HG02943 (cell line): Measurements from ENCODE around the gene SLC6A16.
"Not testable (repeated sequence)": the region's sequence is repeated elsewhere in the genome, so short reads cannot be mapped to it uniquely, and the experiment has no call there.

Experiments used
- ATAC-seq: cut with Tn5 transposase; IDR thresholded peaks from one replicate; pipeline ENCODE4 v1.9.1; 2021; ENCODE audit warnings: mild to moderate bottlenecking, low read depth, moderate library complexity; ENCODE audit not compliant: unreplicated experiment

Gene SLC6A16

DNA sequence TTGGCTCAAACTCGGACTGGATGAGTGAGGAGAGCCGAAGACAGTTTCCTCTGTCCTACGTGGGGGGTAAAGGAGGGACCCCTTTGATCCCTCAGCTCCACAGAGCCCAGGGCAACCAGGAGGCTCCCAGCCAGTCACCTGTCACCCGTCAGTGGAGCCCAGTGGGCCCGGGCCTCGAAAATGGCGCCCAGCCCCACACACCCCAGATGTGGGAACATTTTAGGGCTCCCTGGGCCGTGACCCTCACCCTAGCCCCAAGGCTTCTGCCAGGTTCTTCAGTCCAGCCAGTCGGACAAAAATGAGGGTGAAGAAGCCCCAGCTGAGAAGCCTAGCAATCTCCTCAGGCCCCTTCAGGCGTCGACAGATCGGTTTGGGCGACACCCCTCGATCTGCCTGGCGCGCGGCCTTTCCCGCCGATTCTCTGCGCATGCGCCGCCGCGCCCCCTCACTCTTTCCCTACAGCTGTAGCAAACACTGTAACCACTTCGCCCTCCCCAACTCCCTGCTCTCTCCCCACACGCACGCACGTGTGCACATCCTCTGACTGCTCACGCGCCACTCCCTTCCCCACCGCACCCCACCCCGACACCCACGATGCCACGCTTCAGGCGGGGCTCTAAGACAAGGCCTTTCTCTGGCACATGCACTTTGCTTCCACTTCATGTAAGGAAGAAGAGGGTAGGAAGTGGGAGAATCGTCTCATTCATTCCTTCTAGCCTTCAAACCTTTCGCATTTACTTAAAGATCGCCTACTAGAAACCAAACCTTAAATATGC lies at the start of gene SLC6A16:
Gene SLC6A16, minus strand, starts transcription at position 391 of the 776 bp plus-strand sequence. CDS start 13,844 bp downstream, outside the sequence.
- ATAC-seq: no peak

DNA sequence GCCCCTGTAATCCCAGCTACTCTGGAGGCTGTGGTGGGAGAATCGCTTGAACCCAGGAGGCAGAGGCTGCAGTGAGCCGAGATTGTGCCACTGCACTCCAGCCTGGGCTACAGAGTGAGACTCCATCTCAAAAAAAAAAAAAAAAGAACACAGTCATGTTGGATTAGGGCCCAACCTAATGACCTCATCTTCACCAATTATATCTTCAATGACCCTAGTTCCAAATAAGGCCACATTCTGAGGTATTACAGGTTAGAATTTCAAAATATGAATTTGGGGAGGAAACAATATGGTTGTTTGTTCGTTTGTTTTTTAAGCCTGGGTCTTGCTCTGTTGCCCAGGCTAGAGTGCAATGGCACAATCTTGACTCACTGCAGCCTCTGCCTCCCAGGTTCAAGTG lies 48.2 kb upstream of the SLC6A16 start:
- ATAC-seq: not testable (repeated sequence)

DNA sequence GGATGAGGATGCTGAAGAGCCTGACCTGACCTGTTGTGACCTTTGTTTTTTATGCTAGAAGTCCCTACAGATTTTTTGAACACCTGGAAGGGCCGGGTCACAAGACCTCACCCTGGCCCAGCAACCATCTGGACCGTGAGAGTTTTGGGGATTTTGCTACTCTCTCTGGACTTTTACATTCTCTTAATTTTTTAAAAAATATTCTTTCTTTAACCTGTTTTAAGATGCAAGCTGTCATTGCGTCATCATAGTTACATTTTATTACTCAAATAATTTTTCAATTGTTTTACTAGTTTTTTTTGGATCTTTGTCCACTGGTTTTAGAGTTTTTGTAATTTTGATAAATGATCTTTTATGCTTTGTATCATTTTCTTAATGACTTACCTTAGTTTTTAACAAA lies 46.2 kb upstream of the SLC6A16 start:
- ATAC-seq: no peak

DNA sequence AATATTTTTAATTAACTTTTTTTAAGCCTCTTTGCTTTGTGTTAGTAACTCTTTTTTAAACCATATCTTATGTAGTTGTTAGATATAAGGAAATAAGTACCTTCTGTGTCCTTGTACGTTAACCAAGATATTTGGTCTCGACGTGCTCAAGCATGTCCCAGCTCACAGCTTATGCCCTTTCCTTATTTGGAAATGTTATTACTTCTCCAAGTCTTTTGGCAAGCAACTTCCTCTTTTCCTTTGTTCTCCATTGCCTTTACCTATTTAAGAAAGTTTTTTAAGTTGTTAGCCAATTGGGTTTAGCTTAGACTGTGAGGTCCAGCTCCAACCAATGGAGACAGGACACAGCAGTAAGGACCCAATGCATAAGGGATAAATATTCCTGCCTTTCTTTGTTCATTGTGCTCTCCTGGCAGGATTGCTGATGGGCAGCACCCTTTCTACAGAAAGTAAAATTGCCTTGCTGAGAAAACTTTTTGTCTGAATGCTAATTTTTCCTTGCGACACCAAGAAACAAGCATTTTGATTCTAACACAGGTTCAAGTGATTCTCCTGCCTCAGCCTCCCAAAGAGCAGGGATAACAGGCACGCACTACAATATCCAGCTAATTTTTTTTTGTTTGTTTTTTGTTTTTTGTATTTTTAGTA lies 43.8 kb upstream of the SLC6A16 start:
- no peak for ATAC-seq

DNA sequence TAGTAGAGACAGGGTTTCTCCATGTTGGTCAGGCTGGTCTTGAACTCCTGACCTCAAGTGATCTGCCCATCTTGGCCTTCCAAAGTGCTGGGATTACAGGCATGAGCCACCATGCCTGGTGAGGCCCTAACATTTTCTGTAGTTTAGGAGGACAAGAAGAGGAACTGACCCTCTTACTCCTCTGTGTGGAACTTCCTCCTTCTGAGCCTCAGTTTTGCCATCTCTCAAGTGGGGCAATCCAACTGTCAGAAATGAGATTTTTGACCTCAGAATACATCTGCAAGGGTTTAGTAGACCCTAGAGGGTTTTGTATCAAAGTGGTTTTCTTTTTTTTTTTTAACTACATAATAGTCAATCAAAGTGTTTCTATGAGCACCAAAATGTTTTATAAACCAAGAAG lies 41.1 kb upstream of the SLC6A16 start:
- ATAC-seq: no peak

DNA sequence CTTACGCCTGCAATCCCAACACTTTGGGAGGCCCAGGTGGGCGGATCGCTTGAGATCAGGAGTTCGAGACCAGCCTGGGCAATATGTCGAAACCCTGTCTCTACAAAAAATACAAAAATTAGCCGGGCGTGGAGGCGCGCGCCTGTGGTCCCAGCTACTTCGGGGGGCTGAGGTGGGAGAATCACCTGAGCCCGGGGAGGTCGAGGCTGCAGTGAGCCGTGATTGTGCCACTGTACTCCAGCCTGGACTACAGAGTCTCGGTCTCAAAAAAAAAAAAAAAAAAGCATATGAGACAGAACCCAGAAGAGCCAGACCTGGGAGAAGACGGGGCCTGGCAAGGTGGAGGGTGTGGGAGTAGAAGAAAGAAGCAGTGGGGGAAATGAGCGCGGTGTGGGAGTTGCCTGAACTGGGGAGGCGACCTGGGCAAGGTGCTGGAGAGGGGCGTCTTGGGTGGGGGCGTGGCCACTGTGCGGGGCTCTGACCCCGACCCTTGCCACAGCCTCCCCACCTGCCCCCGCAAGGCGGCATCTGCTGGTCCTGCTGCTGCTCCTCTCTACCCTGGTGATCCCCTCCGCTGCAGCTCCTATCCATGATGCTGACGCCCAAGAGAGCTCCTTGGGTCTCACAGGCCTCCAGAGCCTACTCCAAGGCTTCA lies 39.2 kb upstream of the SLC6A16 start:
- no peak for ATAC-seq

DNA sequence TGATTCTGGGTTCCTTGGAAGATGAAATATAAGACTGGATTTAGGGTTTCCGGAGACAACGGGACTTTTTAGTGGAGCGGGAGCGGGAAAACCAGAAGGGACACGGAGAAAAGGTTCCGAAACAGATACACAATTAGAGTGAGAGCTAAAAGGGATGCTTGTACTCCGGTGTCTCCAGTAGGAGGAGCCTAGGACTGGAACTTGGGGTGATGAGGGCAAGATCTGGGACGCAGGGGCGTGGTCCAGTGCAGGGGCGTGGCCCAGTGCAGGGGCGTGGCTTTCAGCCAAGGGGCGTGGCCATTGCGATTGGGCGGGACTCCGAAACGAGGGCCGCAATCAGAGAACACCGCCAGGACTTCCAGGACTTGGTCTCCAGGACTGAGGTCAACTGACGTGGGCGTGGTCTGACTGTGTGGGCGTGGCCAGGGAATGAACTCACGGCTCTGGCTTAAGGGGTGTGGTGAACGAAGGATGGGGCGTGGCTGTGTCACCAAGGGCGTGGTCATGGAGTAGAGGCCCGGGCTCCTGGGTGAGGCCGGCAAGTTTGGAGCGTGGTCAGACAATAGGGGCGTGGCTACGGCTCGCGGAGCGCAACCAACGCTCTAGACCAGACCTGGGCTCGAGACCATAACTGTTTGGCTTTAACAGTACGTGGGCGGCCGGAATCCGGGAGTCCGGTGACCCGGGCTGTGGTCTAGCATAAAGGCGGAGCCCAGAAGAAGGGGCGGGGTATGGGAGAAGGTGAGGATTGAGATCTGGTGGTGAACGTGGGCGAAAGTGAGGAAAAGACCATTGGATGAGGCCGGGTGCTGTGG lies 38.5 kb upstream of the SLC6A16 start, which contains the start of gene DKKL1:
Gene DKKL1, plus strand, starts transcription at position 610 of the 815 bp plus-strand sequence. Its CDS starts 122 bp downstream, at position 732.
- no peak for ATAC-seq

DNA sequence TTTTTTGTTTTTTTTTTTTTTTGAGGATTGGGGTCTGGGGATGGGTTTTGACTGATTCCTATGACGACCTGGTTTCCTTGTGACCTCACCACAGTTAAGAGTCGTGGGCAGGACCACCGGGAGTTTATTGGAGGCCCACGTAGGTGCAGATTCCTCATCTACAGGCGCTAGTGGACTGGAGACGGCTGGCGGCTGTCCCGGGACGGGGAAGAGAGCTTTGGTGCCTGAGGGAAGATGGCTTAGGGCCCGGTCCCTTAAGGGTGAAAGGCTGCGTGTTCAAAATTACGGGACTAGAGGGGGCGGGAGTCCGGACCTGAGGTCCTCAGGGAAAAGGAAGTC lies 37.9 kb upstream of the SLC6A16 start:
- ATAC-seq: no peak

DNA sequence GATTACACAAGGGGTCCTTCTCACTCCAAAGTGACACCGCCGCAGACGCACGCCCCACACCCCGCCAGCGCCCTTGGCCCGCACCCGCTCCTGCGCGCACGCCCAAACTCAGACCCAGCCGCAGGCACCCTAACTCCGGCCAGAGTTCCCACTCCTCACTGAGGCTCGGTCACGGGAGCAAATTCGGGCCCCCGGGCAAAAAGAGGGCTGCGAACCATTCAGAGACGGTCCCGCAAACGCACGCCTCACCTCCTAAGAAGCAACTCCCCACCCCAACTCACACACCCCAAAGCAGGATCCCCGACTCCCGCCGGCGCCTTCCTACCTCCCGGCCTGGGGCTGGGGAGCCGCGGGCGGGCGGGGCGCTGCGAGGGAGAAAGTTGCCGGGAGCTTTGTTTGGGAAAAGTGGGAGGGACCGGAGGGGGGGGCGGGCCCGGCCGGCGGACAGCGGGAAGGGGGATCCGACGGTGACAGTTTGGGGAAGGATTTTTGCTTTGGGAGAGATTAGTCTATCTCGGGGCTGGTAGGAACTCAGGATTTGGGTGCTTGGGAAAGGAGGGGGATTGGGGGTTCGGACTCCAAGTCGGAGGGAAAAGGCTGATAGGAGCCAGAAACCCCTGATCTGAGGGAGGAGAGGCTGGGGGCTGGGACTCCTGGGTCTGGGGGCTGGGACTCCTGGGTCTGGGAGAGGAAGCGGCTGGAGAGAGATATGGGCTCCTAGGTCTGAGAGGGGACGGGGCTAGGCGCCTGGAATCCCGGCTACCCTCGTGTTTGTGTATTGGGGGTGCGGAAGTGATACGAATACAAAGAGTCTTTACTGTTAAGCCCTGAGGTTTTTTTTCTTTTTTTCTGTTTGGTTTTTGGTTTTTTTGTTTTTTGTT lies 37.3 kb upstream of the SLC6A16 start, which contains the start of gene TEAD2:
Gene TEAD2, minus strand, starts transcription at position 369 of the 881 bp plus-strand sequence. CDS start 2,341 bp downstream, outside the sequence.
- ATAC-seq: no peak

DNA sequence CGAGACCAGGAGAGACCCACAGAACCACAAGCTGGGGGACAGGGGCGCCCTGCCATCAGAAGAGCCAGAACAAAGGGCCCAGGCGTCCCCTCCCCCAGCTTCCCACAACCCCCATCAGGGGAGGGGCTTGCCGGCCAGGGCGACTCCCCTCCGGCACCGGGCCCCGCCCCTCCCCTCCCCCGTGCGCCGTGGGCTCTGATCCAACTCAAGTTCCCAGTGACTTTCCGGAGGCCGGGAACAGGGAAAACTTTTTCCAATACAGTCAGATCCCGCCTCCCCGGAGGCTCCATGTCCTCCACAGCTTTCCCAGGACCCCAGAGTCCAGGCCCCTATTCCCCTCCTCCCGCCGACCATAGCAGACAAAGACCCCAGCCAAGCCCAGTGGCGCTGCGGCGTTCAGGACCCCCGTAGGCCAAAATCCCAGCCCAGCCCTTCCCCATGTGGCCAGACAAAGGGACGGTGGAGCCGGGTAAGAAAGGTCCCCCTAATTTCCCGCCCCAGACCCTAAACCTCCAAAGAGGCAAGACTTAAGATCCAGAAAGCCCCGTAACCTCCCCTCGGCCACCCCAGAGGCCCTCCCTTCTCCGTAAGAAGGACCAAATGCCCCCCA lies 36.6 kb upstream of the SLC6A16 start:
- no peak for ATAC-seq

DNA sequence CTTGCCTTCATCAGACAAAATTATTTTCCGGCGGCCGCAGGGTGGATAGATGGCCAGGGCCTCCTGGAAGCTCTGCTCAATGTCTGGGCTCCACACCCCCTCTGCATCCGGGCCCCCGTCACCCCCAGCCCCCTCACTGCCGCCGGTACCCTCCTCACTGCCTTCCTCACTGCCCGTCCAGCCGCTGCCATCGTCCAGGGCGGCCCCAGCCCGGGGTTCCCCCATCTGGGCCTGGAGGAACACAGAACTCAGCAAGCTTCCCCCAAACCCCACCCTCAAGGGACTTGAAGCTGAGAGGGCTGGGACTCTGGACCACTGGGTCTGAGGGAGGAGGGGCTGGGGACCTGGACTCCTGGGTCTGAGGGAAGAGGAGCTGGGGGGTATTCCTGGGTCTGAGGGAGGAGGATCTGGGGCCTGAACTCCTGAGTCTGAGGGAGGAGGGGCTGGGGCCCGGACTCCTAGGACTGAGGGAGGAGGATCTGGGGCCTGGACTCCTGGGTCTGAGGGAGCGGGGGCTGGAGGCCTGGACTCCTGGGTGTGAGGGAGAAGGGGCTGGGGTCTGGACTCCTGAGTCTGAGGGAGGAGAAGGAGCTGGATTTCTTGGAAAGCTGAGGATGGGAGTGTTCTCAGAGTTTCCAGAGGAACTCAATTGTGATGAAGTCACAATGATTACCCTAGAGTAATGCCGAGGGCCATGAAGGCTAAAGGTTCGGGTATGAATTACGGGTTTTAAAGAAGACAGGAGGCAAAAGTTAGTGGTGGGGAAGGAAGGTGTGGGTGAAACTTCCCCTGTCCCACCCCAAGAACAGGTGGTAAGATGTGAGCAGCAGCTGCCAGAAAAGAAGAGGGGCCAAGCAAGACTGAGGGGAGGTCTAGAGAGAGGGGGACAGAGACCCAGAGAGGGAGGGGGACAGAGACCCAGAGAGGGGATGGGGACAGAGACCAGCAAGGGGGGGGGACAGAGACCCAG lies 35.1 kb upstream of the SLC6A16 start:
- no peak for ATAC-seq

DNA sequence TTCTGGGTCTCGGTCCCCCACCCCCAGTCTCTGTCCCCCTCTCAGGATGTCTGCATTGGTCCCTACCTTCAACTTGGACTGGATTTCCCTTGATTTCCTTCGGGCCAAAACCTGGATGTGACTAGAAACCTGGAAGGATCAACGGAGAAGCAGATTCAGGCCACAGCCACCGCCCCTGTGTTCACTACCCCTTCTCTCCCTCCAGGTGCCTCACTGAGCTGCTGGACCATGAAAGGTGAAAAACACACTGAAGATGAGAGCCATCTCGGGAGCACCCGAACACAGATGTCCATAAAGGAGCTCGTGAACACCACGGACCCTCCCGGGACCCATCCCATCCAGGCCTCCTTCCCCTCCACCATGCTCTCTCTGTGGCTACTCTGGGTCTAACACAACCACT lies 32.2 kb upstream of the SLC6A16 start:
- no peak for ATAC-seq

DNA sequence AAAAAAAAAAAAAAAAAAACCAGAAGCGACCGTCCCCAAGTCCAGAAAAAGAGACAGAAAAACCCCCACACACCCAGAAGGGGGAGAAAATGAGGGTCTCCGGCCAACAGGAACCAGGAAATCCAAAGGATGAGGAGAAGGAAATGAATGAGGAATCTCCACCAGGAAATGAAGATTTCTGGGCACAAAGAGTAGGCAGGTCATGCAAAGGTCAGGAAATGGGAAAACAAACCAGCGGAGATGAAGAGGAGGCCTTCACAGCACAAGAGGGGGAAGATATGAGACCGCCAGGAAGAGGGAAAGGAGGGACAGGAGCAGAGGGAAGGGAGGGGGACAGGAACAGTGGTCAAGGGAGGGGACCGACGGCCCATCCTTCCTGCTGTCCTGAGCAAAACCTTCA lies 31.4 kb upstream of the SLC6A16 start:
- ATAC-seq: no peak

DNA sequence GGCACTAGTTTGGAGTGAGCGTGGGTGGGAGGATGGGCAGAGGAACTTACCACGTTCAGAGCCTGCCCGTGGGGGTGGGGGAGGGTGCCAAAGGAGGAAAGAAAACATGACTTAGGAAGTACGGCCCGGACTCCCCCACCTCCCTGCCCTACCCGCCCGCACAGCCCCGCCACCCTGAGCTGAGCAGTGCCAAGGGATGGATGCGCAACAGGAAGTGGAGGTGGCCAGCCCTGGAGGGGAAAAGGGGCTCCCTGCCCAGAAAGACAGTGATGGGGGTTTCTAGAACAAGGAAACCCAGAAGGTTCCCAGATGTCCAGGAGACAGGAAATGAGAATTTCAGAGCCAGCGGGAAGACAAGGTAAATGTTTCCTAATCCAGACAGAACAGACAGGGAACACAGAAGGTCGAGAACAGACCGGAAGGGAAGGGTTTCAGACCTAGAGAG lies 30.9 kb upstream of the SLC6A16 start:
- no peak for ATAC-seq

DNA sequence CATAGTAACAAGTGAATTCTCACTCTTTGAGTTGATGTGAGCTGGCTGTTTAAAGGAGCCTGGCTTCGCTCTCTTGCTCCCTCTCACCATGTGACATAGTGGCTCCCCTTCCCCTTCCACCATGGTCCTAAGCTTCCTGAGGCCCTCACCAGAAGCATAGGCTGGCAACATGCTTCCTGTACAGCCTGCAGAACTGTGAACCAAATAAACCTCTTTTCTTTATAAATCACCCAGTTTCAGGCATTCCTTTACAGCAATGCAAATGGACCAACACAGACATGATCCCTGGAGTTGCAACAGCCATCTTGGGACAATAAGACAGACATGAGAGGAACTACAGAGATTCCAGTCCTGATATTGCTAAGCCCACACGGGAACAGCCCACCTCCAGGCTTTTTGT lies 24.6 kb upstream of the SLC6A16 start:
- ATAC-seq: no peak

DNA sequence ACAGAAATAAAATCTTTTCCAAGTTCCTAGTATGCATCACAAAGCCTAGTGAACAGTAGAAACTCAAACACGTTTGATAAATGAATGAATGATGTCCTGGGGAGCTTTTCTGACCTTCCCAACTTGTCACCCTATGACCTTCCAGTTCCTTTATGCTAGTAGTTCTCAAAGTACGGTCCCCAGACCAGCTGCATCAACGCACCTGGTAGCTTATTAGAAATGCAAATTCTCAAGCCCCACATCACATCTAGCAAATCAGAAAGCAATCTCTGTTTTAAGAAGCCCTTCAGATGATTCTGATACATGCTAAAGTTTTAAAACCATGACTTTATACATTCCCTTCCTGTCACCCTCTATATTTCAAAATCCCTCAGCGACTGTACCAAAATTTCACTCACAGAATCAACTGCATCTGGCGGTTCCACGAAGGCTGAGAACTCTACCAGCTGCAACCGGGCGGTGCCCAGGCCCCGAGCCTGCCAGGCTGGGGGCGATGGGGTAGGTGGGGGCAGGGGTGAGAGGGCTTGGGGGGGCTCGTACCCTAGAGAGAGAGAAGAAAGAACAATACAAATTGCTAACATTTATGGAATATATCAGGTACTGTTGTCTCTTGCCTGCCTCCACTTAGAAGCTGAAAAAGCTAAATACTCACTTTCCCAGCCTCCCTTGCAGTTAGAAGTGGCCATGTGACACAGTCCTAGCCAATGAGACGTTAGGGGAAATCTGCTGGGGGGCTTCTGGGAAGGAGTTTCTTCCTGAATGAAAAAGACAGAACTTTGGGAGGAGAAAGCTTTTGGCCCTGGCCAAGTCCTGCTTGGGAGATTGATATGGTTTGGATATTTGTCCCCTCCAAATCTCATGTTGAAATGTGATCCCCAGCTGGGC lies 23.6 kb upstream of the SLC6A16 start:
- ATAC-seq: no peak

DNA sequence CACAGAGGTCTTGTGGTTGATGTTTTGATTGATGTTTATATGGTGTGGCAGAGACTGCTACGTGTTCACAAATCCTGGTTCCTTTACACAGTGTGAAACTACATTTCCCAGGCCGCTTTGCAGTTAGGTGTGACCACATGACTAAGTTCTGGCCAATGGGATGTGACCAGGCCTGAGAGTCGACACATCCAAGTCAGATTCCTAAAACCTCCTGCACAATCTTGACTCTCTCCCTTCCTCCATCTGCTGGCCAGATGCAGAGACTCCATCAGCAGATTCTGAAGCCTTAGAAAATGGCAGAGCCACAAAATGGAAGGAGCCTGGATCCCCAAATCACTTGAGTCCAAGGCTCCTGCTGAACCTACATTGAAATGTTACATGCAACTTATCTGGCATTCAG lies 22.8 kb upstream of the SLC6A16 start:
- no peak for ATAC-seq
